Jurkat, Clone E6-1 (cell line): ENCODE measurements around the gene EXOC4.

ENCODE experiments used
- DNase-seq: peaks from one replicate; pipeline ENCODE4 v3.0.0-alpha.2; 2011; ENCODE audit warnings: low read depth, low spot score
- H3K4me3 ChIP-seq: 2 replicates; pipeline ENCODE4 v1.5.1; 2011; ENCODE audit warnings: mild to moderate bottlenecking, low read length, control low read depth, moderate library complexity

Gene EXOC4

GRCh38 chr7:133668296-133669060, 415.6 kb downstream of the EXOC4 start:
- no peak overlapping the region for H3K4me3 ChIP-seq
- no peak for DNase-seq

DNA sequence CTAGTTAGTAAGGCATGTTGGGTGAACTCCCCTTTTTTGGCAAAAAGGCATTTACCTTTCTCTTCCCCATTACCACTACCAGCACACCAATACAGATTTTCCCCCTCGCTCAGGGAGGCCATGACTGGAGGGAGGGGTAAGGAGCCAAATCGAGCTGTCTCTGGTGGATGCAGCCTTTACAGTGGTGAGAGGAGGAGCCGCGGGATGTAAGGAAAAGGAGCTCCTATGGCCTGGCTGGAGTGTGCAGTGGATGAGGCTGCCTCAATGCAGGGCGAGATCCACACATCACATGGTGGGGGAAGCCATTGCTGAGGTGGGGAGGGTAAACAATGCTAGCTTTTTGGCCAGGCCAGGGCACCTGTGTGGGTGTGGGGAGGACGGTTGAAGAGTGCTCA, 416.2 kb downstream of the EXOC4 start:
- H3K4me3 ChIP-seq: no peak overlapping the region
- no peak for DNase-seq

DNA sequence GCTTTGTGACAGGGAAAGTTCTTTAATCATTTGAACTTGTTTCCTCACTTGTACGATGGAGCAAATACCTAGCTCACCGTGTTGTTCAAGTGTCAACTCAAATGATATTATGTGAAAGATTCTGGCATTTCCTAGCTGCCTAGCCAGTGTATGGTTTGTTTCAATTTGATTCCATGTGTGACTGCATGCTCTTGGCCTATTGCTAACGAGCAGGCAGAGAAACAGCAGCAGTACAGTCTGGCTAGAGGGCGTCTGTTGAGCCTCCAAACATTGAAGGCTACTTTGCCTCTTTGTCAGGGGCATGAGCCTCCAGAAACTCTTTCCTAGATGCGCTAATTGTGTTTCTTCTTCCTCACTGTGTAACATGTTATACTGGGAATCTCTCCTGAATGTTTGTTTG, 417.4 kb downstream of the EXOC4 start:
- DNase-seq: no peak

DNA sequence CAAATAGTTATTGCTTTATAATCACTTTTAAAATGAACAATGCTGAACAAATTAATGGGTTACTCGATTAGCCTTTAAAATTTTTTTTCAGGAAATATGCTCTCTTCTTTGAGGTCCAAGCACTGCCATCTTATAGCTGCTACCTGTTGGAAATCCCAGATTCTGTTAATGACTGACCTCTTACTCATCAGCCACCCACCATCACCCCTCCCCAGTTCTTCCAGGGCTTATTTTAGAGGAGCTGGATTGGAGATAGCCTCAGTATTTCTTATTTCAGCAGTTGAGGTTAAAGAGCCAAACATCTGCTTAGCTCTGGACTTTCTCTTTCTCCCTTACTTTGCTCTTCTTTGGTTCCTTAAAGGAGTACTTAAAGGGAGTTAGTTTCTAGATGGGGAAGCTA, 420.0 kb downstream of the EXOC4 start:
- no peak for DNase-seq
- no peak overlapping the region for H3K4me3 ChIP-seq

More for the DNA sequence above, 417.4 kb downstream of the EXOC4 start:
- no peak overlapping the region for H3K4me3 ChIP-seq

DNA sequence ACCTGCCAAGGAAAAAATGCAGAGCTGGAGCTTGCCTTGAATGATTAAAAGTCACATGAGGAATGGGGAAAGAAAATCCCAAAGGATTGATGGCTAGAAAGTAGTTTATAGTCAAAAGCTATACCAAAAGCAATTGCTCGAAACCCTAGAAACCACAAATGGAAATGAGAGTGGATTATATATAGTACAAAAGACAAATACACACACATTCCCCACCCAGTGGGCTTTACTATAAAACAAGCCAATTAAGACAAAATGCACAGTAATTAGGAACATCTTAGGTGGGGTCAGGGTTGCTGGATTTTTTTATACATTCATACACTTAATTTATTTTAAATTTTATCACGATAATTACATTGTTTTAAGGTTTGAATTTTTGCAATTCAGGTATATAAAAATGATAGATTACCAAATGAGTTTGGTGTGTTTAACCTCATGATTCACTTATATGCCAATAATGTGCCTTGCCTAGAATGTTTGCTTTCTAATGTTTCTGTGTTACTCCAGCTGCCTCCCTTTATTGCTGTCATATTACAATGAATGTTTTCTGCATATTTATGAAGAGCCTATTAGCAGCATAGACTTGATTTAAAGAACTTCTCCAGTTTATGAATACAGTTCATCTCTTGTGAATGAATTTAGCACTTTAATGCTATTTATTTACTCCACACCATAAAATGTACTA, 421.3 kb downstream of the EXOC4 start:
- no peak overlapping the region for H3K4me3 ChIP-seq
- no peak for DNase-seq

GRCh38 chr7:133675510-133676218, 422.8 kb downstream of the EXOC4 start:
- DNase-seq: no peak
- no peak overlapping the region for H3K4me3 ChIP-seq

GRCh38 chr7:133676805-133677370, 424.0 kb downstream of the EXOC4 start:
- DNase-seq: no peak
- H3K4me3 ChIP-seq: no peak overlapping the region

DNA sequence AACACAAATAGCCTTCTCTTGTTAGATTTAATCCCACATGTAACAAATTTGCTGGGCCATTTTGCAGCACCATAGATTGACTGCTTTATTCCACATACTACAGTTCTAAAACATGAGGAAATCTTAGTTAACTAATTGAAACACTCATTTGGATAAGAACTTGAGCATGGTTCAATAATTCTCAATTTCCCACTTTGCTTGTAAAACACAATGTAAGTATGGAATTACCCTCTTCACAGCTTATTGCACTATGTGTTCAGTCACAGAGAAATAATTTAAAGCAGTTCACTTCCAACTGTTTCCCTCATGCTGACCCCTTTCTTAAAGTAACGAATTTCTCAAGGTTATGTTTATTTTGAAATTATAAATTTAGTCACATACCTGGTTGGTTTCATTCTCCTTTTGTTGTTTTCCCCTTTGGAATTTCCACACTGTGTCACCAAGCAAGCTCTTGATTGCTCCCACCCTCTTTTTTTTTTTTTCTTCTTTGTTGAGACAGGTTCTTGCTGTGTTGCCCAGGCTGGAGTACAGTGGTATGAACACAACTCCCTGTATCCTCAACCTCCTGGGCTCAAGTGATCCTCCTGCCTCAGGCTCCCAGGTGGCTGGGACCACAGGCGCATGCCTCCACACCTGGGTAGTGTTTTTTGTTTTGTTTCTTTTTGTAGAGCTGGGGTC, 425.4 kb downstream of the EXOC4 start:
- no peak for DNase-seq

GRCh38 chr7:133679977-133680376, 427.1 kb downstream of the EXOC4 start:
- no peak overlapping the region for H3K4me3 ChIP-seq
- no peak for DNase-seq

More for the DNA sequence above, 425.4 kb downstream of the EXOC4 start:
- H3K4me3 ChIP-seq: no peak overlapping the region

- no peak for DNase-seq
- no peak overlapping the region for H3K4me3 ChIP-seq
These were observed 428.7 kb downstream of the EXOC4 start for GRCh38 chr7:133681529-133681928.

DNA sequence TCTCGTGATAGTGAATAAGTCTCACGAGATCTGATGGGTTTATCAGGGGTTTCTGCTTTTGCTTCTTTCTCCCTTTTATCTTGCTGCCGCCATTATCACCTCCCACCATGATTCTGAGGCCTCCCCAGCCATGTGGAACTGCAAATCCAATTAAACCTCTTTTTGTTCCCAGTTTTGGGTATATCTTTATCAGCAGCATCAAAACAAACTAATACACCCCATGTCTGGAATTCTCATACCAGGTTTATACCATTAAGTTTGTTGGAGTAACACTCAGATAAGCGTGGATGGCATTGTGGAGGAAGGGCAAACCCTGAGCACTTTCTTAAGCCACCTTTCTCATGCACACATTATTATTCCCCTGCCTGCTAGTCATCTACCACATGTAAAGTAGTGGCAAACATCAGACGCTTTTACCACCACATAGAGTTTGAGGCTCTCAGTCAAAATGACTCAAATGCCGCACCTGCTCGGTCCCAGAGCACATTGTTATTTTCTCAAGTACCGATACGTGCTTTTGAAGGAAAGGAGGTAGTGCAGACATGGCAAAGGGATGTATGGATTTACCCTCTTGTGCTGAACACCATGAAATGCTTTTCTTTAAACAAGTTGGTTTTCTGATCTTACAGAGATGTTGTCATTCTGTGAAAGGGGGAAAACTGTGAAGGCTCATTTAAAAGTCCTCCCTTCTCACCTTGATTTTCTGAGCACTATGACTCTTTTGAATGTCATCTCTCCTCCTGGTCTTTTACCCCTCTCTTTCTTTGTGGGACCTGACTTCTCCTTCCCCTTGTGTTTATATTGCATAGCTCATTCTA, 429.7 kb downstream of the EXOC4 start:
- H3K4me3 ChIP-seq: no peak overlapping the region
- peak; percentile 94 for DNase-seq

DNA sequence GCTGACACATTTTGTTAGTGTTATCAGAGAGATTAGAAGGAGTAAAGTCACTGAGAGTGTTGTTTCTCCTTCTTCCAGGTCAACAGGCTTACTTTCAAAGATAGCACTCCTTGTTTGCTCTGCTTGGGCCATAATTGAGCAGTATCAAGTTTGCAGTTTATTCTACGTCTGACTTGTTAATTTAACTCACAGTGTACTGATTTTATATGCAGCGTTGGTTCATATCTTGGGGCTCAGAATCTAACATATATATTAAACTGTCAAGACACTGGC, 430.2 kb downstream of the EXOC4 start:
- no peak overlapping the region for H3K4me3 ChIP-seq
- DNase-seq: no peak

GRCh38 chr7:133688483-133689239, 435.8 kb downstream of the EXOC4 start:
- DNase-seq: no peak
- H3K4me3 ChIP-seq: no peak overlapping the region

DNA sequence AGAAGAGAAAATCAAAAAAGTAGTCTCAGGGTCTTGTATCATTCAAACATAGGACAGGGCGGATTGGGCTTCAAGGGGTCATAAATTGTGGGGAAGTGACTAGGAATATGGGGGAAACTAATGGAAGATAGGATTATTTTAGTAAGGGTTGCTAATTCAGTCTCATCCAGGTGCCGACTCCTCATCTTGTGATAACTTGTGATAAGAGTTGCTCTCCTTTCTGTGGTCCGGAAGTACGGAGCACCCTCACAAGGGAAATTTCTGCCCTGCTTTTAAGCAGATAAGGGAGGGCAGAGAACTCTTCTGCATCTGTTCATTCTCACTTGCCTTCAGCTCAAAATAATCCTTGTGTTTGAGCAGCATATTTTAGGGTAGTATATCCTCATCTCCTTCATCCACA, 437.9 kb downstream of the EXOC4 start:
- no peak for DNase-seq
- H3K4me3 ChIP-seq: no peak overlapping the region

DNA sequence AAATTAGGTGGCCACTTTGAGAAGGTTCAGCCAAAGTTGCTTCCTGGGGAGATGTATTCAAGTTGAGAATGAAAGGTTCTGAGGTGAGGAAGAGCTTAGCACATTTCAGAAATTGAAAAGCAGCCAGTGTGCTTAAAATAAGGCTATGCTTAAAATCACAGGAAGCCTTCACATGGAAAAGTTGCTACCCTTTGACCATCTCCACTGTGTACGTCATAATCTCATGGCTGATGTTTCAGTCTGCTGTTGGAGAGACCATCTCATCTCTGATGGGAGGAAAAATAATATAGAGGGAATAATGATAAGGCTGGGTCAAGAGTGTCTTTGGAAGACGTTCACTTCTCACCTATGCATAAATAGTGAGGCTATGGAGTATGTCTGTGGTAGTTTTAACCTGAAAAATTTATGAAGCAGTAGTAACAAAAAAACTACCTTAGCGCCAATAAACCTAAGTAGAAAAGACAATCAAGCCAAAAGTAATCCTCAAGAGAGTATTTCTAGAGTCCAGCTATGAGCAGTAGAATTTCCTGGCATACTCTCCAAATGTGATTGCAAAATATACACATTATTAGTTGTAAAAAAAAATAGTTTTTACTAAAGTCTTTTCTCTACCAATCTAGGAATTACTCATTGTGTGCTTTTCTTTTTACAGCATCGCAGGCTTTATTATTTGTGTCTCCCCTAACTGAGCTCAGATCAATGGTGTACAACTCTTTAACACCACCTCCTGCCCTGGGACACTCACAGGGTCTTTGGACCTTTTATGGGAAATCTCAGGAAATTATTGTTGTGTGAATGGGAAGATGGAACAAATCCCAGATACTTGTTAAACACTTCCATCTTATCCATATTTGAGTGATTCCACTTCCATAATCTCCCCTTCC, 439.1 kb downstream of the EXOC4 start:
- DNase-seq: no peak

GRCh38 chr7:133693281-133693680, 440.4 kb downstream of the EXOC4 start:
- DNase-seq: no peak
- H3K4me3 ChIP-seq: no peak overlapping the region

More for the DNA sequence above, 439.1 kb downstream of the EXOC4 start:
- H3K4me3 ChIP-seq: no peak overlapping the region

DNA sequence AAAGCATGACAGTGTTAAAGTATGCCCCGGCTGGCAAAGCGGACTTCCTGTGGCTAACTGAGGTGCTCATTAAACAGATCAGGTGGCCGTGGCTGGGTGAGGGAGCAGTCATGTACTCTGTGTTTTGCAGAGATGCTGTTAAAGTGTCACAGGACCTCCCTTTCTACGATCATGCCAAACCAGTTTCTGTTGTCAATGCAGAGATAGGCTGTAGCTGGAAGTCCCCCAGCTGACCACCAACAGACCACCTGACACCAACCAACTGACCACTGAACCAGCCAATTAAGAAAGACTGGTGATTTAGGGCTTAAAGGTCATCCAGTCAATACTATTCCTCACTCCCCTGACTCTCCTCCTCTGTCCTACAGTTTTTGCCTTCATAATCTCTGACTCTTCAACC, 443.2 kb downstream of the EXOC4 start:
- H3K4me3 ChIP-seq: peak overlapping the region; percentile 28
- peak; percentile 42 for DNase-seq
